GM18909 (cell line): ENCODE results near the gene LRRC3C.
A peak's percentile ranks its signal among the peaks of the same experiment; 100 is the strongest.

ENCODE experiments used
- ATAC-seq: cut with Tn5 transposase; IDR thresholded peaks from one replicate; pipeline ENCODE4 v1.9.1; 2021; ENCODE audit warnings: mild to moderate bottlenecking; ENCODE audit not compliant: unreplicated experiment, poor library complexity

The LRRC3C gene

GRCh38 chr17:39923836-39924690 is 3.5 kb upstream of the LRRC3C start:
- no peak for ATAC-seq

GRCh38 chr17:39924691-39925055 is 2.9 kb upstream of the LRRC3C start:
- no peak for ATAC-seq

- ATAC-seq: no peak
Observed at GRCh38 chr17:39925282-39926134, 2.0 kb upstream of the LRRC3C start.

- peak; percentile 26 for ATAC-seq
Observed at GRCh38 chr17:39926135-39926587, 1.4 kb upstream of the LRRC3C start.

GRCh38 chr17:39926588-39927100 is 888 bp upstream of the LRRC3C start:
- ATAC-seq: peak; percentile 37

GRCh38 chr17:39927929-39928857 is 661 bp downstream of the LRRC3C start:
- ATAC-seq: peak; percentile 13

- no peak for ATAC-seq
Observed at GRCh38 chr17:39928858-39929645, 1.5 kb downstream of the LRRC3C start.

- no peak for ATAC-seq
Observed at GRCh38 chr17:39929646-39930407, 2.3 kb downstream of the LRRC3C start.

- no peak for ATAC-seq
Observed at GRCh38 chr17:39933912-39934311, 6.4 kb downstream of the LRRC3C start.

GRCh38 chr17:39934324-39934723 is 6.8 kb downstream of the LRRC3C start:
- ATAC-seq: no peak

GRCh38 chr17:39935909-39936308 is 8.4 kb downstream of the LRRC3C start:
- no peak for ATAC-seq

GRCh38 chr17:39937447-39937846 is 9.9 kb downstream of the LRRC3C start:
- no peak for ATAC-seq

GRCh38 chr17:39938140-39938869 is 10.8 kb downstream of the LRRC3C start:
- ATAC-seq: no peak

- no peak for ATAC-seq
Observed at GRCh38 chr17:39939106-39939505, 11.6 kb downstream of the LRRC3C start.

GRCh38 chr17:39939588-39940419 is 12.3 kb downstream of the LRRC3C start:
- ATAC-seq: no peak

- ATAC-seq: no peak
Observed at GRCh38 chr17:39943702-39944392, 16.3 kb downstream of the LRRC3C start.

GRCh38 chr17:39944393-39944711 is 16.8 kb downstream of the LRRC3C start:
- no peak for ATAC-seq
